HG03469 (cell line): ENCODE measurements around the gene PLSCR1.
"Not testable (repeated sequence)": the region's sequence is repeated elsewhere in the genome, so short reads cannot be mapped to it uniquely, and the experiment has no call there.

Experiments used
- ATAC-seq: cut with Tn5 transposase; IDR thresholded peaks from one replicate; pipeline ENCODE4 v1.9.1; 2021; ENCODE audit warnings: mild to moderate bottlenecking, moderate library complexity, moderate number of reproducible peaks; ENCODE audit not compliant: unreplicated experiment

The PLSCR1 gene

GRCh38 chr3:146550070-146550615 lies 5.7 kb upstream of the PLSCR1 start:
- ATAC-seq, result no peak

DNA sequence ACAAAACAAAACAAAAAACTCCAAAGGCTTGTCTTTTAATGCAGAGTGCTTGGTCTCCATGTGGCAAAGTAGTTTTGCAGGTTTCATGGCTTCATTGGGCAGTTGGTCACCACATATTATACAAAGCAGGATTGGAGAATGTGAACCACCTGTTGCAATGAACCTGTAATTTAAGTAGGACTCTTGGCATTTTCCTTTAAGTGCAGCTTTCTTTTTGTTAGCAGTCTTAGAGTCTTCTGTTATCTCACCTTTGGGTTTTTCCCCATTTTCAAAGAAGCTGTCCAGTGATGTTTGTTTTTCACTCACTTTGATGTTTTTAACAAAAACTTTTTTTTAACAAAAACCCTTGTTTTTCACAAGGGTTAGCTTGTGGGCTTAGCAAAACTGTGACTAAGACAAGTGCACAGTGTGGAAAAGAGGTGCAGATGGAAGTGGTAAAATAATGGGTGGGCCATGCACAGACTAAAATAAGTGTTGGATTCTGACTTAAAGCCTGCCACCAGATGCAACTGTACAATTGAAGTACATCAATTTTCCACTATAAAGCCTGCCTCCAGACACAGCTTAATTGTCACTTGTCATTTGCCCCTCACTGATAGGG lies 2.9 kb upstream of the PLSCR1 start:
- no peak for ATAC-seq

GRCh38 chr3:146546366-146546965 lies 2.1 kb upstream of the PLSCR1 start:
- ATAC-seq, result no peak

DNA sequence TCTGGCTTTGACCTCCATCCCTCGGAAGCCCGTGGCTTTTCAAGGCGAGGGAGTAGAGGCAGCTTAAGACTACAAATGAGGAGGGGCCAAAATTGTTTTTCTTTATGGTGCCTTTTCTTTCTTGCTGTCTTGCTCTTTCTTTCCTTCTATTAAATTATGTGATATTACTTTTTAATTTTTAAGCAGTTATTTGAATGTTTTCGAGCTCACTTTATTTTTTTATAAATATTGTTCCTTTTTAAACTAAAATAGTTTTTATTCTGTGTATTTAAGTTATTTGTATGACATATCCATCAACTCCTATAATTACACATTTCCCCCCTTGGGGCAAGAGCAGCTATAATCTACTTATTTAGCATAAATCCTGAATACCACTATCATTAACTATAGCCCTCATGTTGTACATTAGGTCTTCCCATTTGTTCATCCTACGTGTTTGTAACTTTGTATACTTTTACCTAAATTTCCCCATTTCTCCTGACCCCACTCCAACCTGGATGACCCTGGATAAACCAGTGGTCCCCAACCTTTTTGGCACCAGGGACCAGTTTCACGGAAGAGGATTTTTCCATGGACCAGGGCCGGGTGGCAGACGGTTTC lies 622 bp upstream of the PLSCR1 start:
- ATAC-seq, result no peak

DNA sequence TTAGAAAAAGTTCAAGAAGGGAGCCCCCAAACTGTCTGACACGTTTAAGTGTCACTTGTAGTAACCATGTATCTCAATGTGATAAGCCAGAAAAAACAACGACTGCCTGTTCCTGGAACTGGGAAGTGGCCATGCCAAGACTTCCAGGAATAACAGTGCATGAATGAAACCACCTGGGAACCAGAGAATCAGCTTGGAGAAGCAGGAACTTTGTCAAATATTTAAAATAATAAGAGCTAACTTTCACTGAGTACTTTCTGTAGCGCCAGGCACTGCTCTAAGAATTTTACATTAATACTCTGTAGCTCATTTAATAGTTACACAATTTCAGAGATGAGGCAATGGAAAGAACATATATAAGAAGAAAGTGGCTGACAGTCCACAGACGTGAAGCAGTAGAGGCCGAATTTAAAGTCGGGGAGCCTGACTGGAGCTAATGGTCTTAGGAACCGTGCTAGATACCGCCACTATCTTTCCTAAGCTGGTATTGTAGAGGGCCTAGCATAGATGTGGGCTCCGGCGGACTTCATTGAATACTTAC lies 876 bp downstream of the PLSCR1 start:
- no peak for ATAC-seq

GRCh38 chr3:146542978-146543377 lies 1.4 kb downstream of the PLSCR1 start:
- no peak for ATAC-seq

- no peak for ATAC-seq
Measured at GRCh38 chr3:146542179-146542578, 2.2 kb downstream of the PLSCR1 start.

DNA sequence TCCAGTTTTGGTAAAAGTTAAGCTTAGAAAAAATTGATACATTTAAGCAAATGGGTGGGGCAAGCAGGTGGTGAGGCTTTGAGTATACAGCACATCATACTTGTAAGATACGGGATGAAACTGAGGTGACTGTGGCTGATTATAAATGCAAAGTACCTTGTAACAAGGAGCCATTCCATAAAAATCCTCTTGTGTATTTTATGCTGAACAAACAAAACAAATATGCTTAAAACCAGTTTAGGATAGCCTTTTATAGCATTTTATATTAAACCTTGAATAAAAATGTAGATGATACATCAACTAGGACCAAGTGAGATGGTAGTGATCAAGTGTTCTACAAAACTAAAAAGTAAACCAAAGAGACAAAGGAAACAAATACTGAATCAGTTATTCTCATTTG lies 3.4 kb downstream of the PLSCR1 start:
- no peak for ATAC-seq

- ATAC-seq, result peak; percentile 19
Measured at GRCh38 chr3:146540236-146540635, 4.2 kb downstream of the PLSCR1 start.

GRCh38 chr3:146539315-146539714 lies 5.1 kb downstream of the PLSCR1 start:
- no peak for ATAC-seq

- ATAC-seq, result no peak
Measured at GRCh38 chr3:146537603-146538002, 6.8 kb downstream of the PLSCR1 start.

- ATAC-seq, result no peak
Measured at GRCh38 chr3:146536681-146537080, 7.7 kb downstream of the PLSCR1 start.

- no peak for ATAC-seq
Measured at GRCh38 chr3:146532406-146532805, 12.0 kb downstream of the PLSCR1 start.

GRCh38 chr3:146530609-146531008 lies 13.8 kb downstream of the PLSCR1 start:
- no peak for ATAC-seq

DNA sequence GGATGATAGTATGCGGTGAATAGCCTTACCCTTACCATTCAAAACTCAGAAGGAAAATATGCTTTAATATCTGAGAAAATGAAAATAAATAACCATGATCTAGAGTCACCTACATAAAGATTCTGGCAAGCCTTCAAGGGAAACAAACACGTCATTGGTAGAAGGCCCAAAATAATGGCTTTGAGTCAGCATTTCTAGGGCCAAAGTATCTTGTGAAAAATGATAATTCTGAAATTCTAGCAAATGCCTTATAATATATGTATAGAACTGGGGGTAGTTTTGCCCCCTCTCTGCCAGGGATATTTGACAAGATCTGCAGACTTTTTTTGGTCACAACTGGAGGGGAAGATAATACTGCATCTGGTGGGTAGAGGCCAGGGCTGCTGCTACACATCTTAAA lies 15.4 kb downstream of the PLSCR1 start:
- ATAC-seq, result no peak

DNA sequence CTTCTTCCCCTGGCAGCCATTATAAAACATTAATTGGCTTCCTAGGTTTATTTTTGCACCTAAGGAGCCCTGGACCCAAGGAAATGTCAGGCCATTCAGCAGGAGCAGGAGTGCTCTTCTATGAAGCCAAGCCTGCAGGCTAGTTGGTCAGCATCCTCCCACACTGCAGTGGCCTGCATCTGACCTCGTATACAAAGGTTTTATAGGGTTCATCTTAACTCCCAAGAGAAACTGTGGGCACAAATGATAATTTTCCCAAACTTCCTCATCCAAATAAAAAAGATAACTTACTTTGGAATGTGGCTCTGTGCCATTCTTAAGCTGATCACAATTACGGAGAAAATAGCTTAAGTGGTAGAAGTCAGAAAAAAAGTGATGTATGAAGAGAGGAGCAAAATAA lies 19.4 kb downstream of the PLSCR1 start:
- ATAC-seq, result no peak

DNA sequence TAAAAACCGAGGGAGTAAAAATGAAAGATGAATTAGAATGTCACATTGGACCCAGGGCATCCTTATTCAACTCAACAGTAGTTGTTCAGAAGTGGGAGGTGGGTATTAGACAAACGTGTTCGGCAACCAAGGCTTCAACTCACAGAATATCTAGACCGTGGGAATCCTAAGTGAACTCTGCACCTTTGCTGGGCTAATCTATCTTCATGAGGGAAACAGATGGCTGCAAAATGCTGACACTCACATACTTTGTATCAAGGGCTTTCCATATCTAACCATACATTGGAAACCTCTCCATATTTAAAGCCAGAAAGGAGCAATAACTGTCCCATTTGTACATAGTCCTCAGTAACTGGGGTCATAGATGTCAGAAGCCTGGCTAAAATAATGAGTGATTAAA lies 20.9 kb downstream of the PLSCR1 start:
- ATAC-seq, result no peak

DNA sequence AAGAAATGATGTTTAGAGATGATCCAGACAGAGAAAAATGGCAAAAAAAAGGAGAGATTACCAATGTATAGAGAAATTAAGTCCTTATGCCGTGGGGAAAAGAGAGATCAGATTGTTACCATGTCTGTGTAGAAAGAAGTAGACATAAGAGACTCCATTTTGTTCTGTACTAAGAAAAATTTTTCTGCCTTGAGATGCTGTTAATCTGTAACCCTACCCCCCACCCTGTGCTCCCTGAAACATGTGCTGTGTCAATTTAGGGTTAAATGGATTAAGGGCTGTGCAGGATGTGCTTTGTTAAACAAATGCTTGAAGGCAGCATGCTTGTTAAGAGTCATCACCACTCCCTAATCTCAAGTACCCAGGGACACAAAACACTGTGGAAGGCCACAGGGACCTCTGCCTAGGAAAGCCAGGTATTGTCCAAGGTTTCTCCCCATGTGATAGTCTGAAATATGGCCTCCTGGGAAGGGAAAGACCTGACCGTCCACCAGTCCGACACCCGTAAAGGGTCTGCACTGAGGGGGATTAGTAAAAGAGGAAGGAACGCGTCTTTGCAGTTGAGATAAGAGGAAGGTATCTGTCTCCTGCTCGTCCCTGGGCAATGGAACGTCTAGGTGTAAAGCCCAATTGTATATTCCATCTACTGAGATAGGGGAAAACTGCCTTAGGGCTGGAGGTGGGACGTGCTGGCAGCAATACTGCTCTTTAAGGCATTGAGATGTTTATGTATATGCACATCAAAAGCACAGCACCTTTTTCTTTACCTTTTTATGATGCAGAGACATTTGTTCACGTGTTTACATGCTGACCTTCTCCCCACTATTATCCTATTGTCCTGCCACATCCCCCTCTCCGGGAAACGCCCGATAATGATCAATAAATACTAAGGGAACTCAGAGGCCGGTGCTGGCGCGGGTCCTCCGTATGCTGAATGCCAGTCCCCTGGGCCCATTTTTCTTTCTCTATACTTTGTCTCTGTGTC lies 21.9 kb downstream of the PLSCR1 start:
- ATAC-seq, result not testable (repeated sequence)

GRCh38 chr3:146521394-146521793 lies 23.0 kb downstream of the PLSCR1 start:
- no peak for ATAC-seq

- ATAC-seq, result no peak
Measured at GRCh38 chr3:146519810-146520209, 24.6 kb downstream of the PLSCR1 start.
